ENCODE data around the gene TOR1AIP2. TPM values are rescaled to one million over a fixed set of nuclear protein-coding genes. Genes with fewer than 3 reads are reported as not detected.

TOR1AIP2 gene
- total and polyA plus RNA-seq, 2 of the 13 experiments (the other 11 are each of a cell fraction or from before 2014, with no cell fraction given) = 35.2 to 65.8 TPM

DNA sequence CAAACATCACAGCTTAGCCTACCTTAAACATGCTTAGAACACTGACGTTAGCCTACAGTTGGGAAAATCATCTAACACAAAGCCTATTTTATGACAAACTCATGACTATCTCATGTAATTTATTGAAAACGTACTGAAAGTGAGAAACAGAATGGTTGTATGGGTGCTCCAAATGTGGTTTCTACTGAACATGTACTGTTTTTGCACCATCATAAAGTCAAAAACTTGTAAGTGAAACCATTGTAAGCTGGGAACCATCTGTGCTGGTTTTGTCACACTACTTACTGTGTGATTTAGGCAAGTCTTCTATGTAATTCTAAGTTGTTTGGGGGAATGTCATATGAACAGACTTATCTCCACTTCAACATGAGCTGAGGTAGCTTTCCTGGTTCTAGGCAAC lies 55.5 kb downstream of the TOR1AIP2 start:
- Histone ChIP-seq H3K27ac (ENCODE audit: extremely low read length, insufficient read depth, low read length) (no peak overlapping the region), H3K4me2 (ENCODE audit: low read depth, low read length) (no peak overlapping the region), H3K4me3 (replicated peaks in 1 of 3; ENCODE audit: insufficient read depth in 1 of 3, low read depth in 2 of 3, low read length in 3 of 3) (no peak overlapping the region), H2AFZ (ENCODE audit: low read length) (no peak overlapping the region), H4K20me1 (ENCODE audit: insufficient read depth, low read length) (no peaks in the 10 kb centered on the region), H3K4me1 (ENCODE audit: insufficient read depth, low read length) (peaks cover 9% of the 10 kb centered on the region; the same call in 1 of the 2 replicates), H3K9ac (ENCODE audit: insufficient read depth, low read depth, low read length) (no peak overlapping the region), H3K27me3 (ENCODE audit: control insufficient read depth in 1 of 2, insufficient read depth in 2 of 2, low read length in 2 of 2) (peaks cover 2 to 47% of the 10 kb centered on the region in 2 experiments), H3K79me2 (ENCODE audit: insufficient read depth, low read length) (no peaks in the 10 kb centered on the region), H3K36me3 (replicated peaks in 1 of 2; ENCODE audit: control insufficient read depth in 1 of 2, insufficient read depth in 2 of 2, low read length in 2 of 2) (no peaks in the 10 kb centered on the region), H3K9me3 (ENCODE audit: low read length) (no peaks in the 10 kb centered on the region)
- FAIRE-seq (no peak), ATAC-seq (no peak), DNase-seq (ENCODE audit: low spot score) (no peak)
- intact Hi-C loops (cut with micrococcal nuclease; ENCODE audit: unreplicated experiment) (no loop called here), in situ Hi-C loops (cut with HindIII; ENCODE audit: extremely low pct_ligation_motif_present, low pct_unique_long_range_greater_than_20kb) (no loop called here)
- no peak for TF ChIP-seq FOXO1 (CRISPR knock-in tag; IDR thresholded peaks at IDR 0.05)
- no peak for TF ChIP-seq IKZF4 (CRISPR knock-in tag; IDR thresholded peaks at IDR 0.05; ENCODE audit: borderline replicate concordance, low read depth, not compliant biosample characterization)
- TF ChIP-seq, protein P1, sequence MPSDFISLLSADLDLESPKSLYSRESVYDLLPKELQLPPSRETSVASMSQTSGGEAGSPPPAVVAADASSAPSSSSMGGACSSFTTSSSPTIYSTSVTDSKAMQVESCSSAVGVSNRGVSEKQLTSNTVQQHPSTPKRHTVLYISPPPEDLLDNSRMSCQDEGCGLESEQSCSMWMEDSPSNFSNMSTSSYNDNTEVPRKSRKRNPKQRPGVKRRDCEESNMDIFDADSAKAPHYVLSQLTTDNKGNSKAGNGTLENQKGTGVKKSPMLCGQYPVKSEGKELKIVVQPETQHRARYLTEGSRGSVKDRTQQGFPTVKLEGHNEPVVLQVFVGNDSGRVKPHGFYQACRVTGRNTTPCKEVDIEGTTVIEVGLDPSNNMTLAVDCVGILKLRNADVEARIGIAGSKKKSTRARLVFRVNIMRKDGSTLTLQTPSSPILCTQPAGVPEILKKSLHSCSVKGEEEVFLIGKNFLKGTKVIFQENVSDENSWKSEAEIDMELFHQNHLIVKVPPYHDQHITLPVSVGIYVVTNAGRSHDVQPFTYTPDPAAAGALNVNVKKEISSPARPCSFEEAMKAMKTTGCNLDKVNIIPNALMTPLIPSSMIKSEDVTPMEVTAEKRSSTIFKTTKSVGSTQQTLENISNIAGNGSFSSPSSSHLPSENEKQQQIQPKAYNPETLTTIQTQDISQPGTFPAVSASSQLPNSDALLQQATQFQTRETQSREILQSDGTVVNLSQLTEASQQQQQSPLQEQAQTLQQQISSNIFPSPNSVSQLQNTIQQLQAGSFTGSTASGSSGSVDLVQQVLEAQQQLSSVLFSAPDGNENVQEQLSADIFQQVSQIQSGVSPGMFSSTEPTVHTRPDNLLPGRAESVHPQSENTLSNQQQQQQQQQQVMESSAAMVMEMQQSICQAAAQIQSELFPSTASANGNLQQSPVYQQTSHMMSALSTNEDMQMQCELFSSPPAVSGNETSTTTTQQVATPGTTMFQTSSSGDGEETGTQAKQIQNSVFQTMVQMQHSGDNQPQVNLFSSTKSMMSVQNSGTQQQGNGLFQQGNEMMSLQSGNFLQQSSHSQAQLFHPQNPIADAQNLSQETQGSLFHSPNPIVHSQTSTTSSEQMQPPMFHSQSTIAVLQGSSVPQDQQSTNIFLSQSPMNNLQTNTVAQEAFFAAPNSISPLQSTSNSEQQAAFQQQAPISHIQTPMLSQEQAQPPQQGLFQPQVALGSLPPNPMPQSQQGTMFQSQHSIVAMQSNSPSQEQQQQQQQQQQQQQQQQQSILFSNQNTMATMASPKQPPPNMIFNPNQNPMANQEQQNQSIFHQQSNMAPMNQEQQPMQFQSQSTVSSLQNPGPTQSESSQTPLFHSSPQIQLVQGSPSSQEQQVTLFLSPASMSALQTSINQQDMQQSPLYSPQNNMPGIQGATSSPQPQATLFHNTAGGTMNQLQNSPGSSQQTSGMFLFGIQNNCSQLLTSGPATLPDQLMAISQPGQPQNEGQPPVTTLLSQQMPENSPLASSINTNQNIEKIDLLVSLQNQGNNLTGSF (CRISPR knock-in tag; IDR thresholded peaks at IDR 0.05) = no peak
- no peak for TF ChIP-seq HOXA5 (CRISPR knock-in tag; IDR thresholded peaks at IDR 0.05)
- no peak for TF ChIP-seq ZNF530 (CRISPR knock-in tag; IDR thresholded peaks at IDR 0.05; ENCODE audit: low read depth)
- no peak for TF ChIP-seq ZNF160 (CRISPR knock-in tag; IDR thresholded peaks at IDR 0.05)
- TF ChIP-seq ETV6 (CRISPR knock-in tag; conservative IDR thresholded peaks at IDR 0.05) = no peak
- TF ChIP-seq KLF16 (CRISPR knock-in tag; IDR thresholded peaks at IDR 0.05) = no peak
- no peak for TF ChIP-seq TSC22D2 (CRISPR knock-in tag; IDR thresholded peaks at IDR 0.05; ENCODE audit: borderline replicate concordance)
- TF ChIP-seq RBM39 (IDR thresholded peaks at IDR 0.05; ENCODE audit: low read depth, low read length, poor library complexity, severe bottlenecking) = no peak
- no peak for TF ChIP-seq BRD4 (CRISPR knock-in tag; IDR thresholded peaks at IDR 0.05)
- TF ChIP-seq ZSCAN30 (CRISPR knock-in tag; IDR thresholded peaks at IDR 0.05) = no peak
- TF ChIP-seq ZNF235 (CRISPR knock-in tag; IDR thresholded peaks at IDR 0.05; ENCODE audit: borderline replicate concordance) = no peak
- TF ChIP-seq BRF2 (CRISPR knock-in tag; IDR thresholded peaks at IDR 0.05) = no peak
- TF ChIP-seq ZSCAN21 (CRISPR knock-in tag; IDR thresholded peaks at IDR 0.05; ENCODE audit: borderline replicate concordance) = no peak
- no peak for TF ChIP-seq ZSCAN12 (CRISPR knock-in tag; IDR thresholded peaks at IDR 0.05)
- TF ChIP-seq ZNF317 (CRISPR knock-in tag; IDR thresholded peaks at IDR 0.05) = no peak
- no peak for TF ChIP-seq JUND (CRISPR knock-in tag; IDR thresholded peaks at IDR 0.05)
- no peak for TF ChIP-seq LBX2 (CRISPR knock-in tag; IDR thresholded peaks at IDR 0.05; ENCODE audit: borderline replicate concordance)
- no TSS peak for BruUV-seq (replicated peaks)
- CTCF ChIA-PET (ENCODE audit: low intra/inter-chr PET ratio, low total read pairs) = no interaction called here
- 7% methylated on average over 2 of the region's 2 CpGs for WGBS (ENCODE audit: low lambda C conversion rate)
- POLR2A ChIA-PET = no interaction called here

Measured in HepG2 (cell line).